CD4-positive, alpha-beta T cell treated with Interleukin-15 for 1 hour (primary cell): Measurements from ENCODE around the gene NCAPD3.
"Not testable (repeated sequence)": the region's sequence is repeated elsewhere in the genome, so short reads cannot be mapped to it uniquely, and the experiment has no call there.

Source experiments
- DNase-seq: peaks from one replicate; pipeline ENCODE4 v3.0.0-alpha.2; 2020

NCAPD3 gene

GRCh38 chr11:134226806-134227325 is 3.1 kb upstream of the NCAPD3 start:
- no peak for DNase-seq

- DNase-seq, result peak; percentile 33
Measured at GRCh38 chr11:134224710-134225664, 1.2 kb upstream of the NCAPD3 start.

- no peak for DNase-seq
Measured at GRCh38 chr11:134223121-134223520, 646 bp downstream of the NCAPD3 start.

GRCh38 chr11:134216816-134217215 is 7.0 kb downstream of the NCAPD3 start:
- DNase-seq, result no peak

GRCh38 chr11:134215836-134216235 is 7.9 kb downstream of the NCAPD3 start:
- DNase-seq, result no peak

- DNase-seq, result peak; percentile 59
Measured at GRCh38 chr11:134207538-134208239, 16.1 kb downstream of the NCAPD3 start.

- no peak for DNase-seq
Measured at GRCh38 chr11:134206185-134206584, 17.6 kb downstream of the NCAPD3 start.

GRCh38 chr11:134205729-134206128 is 18.0 kb downstream of the NCAPD3 start:
- no peak for DNase-seq

GRCh38 chr11:134202661-134203060 is 21.1 kb downstream of the NCAPD3 start:
- no peak for DNase-seq

GRCh38 chr11:134200688-134201087 is 23.1 kb downstream of the NCAPD3 start:
- no peak for DNase-seq

- DNase-seq, result no peak
Measured at GRCh38 chr11:134199531-134199930, 24.2 kb downstream of the NCAPD3 start.

GRCh38 chr11:134196756-134197155 is 27.0 kb downstream of the NCAPD3 start:
- DNase-seq, result no peak

- not testable (repeated sequence) for DNase-seq
Measured at GRCh38 chr11:134188092-134188491, 35.7 kb downstream of the NCAPD3 start.

- no peak for DNase-seq
Measured at GRCh38 chr11:134181707-134182106, 42.1 kb downstream of the NCAPD3 start.

GRCh38 chr11:134178032-134178674 is 45.6 kb downstream of the NCAPD3 start:
- DNase-seq, result no peak

GRCh38 chr11:134176284-134176683 is 47.5 kb downstream of the NCAPD3 start:
- no peak for DNase-seq

- DNase-seq, result no peak
Measured at GRCh38 chr11:134173296-134173695, 50.5 kb downstream of the NCAPD3 start.

- no peak for DNase-seq
Measured at GRCh38 chr11:134171951-134172350, 51.8 kb downstream of the NCAPD3 start.

- no peak for DNase-seq
Measured at GRCh38 chr11:134170919-134171281, 52.9 kb downstream of the NCAPD3 start.

- DNase-seq, result no peak
Measured at GRCh38 chr11:134170177-134170918, 53.4 kb downstream of the NCAPD3 start.

- DNase-seq, result no peak
Measured at GRCh38 chr11:134164490-134165370, 59.0 kb downstream of the NCAPD3 start.

- no peak for DNase-seq
Measured at GRCh38 chr11:134159652-134160051, 64.1 kb downstream of the NCAPD3 start.
